Urinary bladder (tissue), 4 donors: ENCODE measurements around the gene ZFHX3. TPM values are rescaled to one million over a fixed set of nuclear protein-coding genes. Genes with fewer than 3 reads are reported as not detected.

Source experiments
- DNase-seq: peaks from one replicate; pipeline ENCODE4 v3.0.0-alpha.2; 2015; ENCODE audit errors: extremely low spot score
- H3K27ac ChIP-seq: one replicate; pipeline ENCODE4 v1.5.1; 2013; ENCODE audit warnings: low read depth, mild to moderate bottlenecking, moderate library complexity
- H3K36me3 ChIP-seq: one replicate; pipeline ENCODE4 v1.6.1; 2013; ENCODE audit warnings: mild to moderate bottlenecking, moderate library complexity; ENCODE audit not compliant: insufficient read depth
- H3K4me1 ChIP-seq: one replicate; pipeline ENCODE4 v1.6.1; 2013; ENCODE audit warnings: mild to moderate bottlenecking, moderate library complexity; ENCODE audit not compliant: insufficient read depth
- H3K4me3 ChIP-seq: one replicate; pipeline ENCODE4 v1.5.1; 2013; ENCODE audit warnings: low read depth, low read length
- WGBS: extraction: QIAGEN DNeasy Blood & Tissue Kit; methylation state at CpG from one replicate; pipeline ENCODE4 v1.1.7; 2013; 5-methylcytosine and 5-hydroxymethylcytosine counted together
- polyA plus RNA-seq: library from polyadenylated mRNA; stranded (reverse); fragments of 200-250 nt; gene quantifications from one replicate; pipeline ENCODE4 v1.2.3, GENCODE V29; 2013
- total RNA-seq: library from RNA; depleted of rRNA; stranded (reverse); fragments of >200 nt; gene quantifications from one replicate; pipeline ENCODE4 v1.2.3, GENCODE V29; 2014
- donor health status: healthy with polysubstance abuse.
- donor health status: healthy.

Gene ZFHX3
- total and polyA plus RNA-seq, 2 donors, result 11.8 to 19.4 TPM

DNA sequence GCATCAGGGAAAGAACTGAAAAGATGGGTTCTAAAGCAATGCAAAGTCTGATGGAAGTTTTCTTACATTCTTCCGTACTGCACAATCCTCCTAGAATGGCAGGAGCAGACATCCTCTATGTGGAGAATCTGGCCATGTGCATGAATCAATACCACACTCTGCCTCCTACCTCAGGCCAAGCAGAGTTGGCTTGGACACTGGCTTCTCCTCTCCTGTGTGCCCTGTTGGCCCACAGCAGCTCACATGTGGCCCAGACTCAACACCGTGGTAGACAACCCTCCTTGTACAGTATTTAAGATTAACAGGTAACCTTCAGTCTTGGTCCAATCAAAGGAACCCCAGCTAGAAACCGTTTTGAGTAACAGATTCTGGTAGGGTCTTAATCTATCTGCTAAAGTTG is 101.9 kb downstream of the ZFHX3 start:
- Histone ChIP-seq H3K36me3 (no peaks in the 10 kb centered on the region), H3K4me1 (peaks cover 2% of the 10 kb centered on the region), H3K4me3 (no peak overlapping the region), H3K27ac (no peak overlapping the region)
- no peak for DNase-seq
- WGBS, result 84% methylated on average over 3 of the region's 3 CpGs

DNA sequence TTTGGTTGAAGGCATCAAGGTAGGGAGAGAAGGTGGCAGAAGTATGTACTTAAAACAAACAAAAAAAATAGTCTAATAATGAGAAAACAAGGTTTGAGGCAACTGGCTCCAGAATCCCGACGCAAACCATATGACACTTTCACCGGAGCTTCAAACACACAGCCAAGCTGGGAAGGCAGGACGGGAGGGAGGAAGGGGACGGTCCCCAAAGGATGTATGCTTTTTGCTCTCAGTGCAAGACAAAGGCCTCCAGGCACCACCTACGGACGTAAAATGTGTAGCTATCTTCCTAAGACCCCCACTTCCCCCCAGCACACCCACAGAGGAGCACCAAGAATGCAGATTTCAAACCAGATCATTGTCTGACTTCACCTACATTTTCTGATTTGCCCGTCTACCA is 102.3 kb downstream of the ZFHX3 start:
- Histone ChIP-seq H3K27ac (no peak overlapping the region), H3K4me3 (no peak overlapping the region), H3K4me1 (peaks cover 2% of the 10 kb centered on the region), H3K36me3 (no peaks in the 10 kb centered on the region)
- 94% methylated on average over 8 of the region's 8 CpGs for WGBS
- no peak for DNase-seq

DNA sequence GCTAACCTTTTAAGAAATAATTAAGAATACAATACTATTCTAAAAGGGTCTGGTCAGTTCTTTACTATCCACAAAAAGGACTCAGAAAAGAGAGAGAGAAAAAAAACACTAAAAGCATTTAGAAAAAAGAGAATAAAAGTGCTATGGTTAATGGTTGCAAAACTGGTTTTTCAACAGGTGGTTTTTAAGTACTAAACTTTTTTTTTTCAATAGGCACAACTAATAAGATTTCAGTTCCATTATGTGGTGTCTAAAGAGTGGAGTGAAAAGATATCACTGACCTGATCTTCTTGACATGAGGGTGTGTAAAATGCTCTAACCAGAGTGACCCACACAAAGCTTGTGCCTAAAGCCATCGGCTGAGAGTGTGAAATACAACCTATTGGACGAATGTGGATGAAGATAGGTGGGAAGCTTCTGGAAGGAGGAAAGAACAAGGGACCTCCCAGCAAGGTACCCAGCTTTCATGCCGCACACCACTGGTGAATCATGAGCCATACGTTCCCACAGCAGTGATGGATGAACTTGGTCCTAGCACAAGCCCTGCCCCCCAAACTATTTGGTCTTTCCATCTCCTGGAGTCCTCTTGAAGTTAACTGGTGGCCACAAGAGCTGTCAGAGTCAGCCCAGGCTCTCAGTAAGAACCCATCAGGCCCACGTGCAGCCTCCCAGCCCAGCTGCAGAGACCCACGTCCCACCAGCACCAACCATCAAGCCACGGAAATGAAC is 103.0 kb downstream of the ZFHX3 start:
- no peaks in the 10 kb centered on the region for H3K36me3 ChIP-seq
- no peak overlapping the region for H3K4me3 ChIP-seq
- WGBS, result 82% methylated on average over 7 of the region's 7 CpGs
- H3K27ac ChIP-seq, result no peak overlapping the region
- H3K4me1 ChIP-seq, result peaks cover 2% of the 10 kb centered on the region
- no peak for DNase-seq

DNA sequence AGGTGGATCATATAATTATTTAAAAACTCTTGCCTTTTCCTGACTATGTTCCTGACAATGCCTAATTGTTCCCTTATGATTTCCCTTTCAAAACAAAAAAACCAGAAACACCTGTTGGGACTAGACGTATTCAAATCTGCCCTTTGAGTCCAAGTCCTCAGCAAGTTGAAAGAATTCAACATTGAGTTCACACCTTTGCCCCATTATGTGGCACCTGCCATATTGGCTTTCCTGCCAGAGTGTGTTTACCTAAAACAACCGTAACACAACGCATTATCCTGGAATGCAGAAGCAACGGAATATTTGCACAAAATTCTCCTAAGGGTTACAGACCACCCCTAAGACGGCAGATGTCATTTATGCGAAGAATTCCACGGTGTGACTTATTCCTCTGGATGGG is 105.9 kb downstream of the ZFHX3 start:
- WGBS, result 92% methylated on average over 7 of the region's 7 CpGs
- DNase-seq, result no peak
- no peak overlapping the region for H3K27ac ChIP-seq
- H3K4me3 ChIP-seq, result no peak overlapping the region
- peaks cover 2% of the 10 kb centered on the region for H3K4me1 ChIP-seq
- no peaks in the 10 kb centered on the region for H3K36me3 ChIP-seq

DNA sequence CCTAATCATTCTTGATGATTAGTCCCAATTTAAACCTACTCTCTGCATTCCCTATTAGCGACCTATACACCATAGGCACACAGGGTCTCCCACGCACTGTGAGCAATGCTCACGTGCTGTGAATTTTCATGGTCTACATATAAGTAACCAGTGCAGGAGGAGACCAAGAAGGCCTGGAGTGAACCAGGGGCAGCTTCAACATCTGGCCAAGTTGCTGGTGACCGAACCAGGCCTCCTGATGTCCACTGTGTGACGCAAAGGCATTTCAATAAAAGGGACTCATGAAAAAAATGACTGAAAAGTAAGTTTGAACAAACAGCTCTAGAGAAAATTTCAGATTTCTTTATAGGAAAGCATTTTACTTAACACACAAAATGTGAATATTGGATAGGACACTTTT is 107.0 kb downstream of the ZFHX3 start:
- no peaks in the 10 kb centered on the region for H3K36me3 ChIP-seq
- no peak overlapping the region for H3K27ac ChIP-seq
- no peak overlapping the region for H3K4me3 ChIP-seq
- no peak for DNase-seq
- peaks cover 2% of the 10 kb centered on the region for H3K4me1 ChIP-seq
- 96% methylated on average over 5 of the region's 5 CpGs for WGBS

DNA sequence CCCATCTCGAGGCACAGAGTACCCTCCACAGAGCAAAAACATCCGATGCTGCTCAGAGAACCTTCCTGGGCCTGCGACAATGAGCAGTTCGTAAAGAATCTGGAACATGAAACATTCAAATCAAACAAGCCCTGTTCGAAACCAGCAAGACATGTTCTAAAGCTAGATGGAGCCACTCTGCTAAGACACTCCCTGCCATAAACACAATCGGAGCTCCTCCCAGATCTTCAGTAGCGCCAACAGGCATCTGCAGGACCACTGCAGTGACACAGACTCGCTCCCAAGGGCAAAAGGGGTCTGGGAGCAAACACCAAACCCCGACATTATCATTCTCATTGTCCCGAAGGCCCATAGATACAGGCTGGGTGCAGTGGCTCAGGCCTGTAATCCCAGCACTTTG is 108.7 kb downstream of the ZFHX3 start:
- H3K27ac ChIP-seq, result peak overlapping the region; percentile 65
- no peaks in the 10 kb centered on the region for H3K4me1 ChIP-seq
- H3K36me3 ChIP-seq, result no peaks in the 10 kb centered on the region
- no peak overlapping the region for H3K4me3 ChIP-seq
- DNase-seq, result no peak
- WGBS, result 34% methylated on average over 10 of the region's 10 CpGs

DNA sequence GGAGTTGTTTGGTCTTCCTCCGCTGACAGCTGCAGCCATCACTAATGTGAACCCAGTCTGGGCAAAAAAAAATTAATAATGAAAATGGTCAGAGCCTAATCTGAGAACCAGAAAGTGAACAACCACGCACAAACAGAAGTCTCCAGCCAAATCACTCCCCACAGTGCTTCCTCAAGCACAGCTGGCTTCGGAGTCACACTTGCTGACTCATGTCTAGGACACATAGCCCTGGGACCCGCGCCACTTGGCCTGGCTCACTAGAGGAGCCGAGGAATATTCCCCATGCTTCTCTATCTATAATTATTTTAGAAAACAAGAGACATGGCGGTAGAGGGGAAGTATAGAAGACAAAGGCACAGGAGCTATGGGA is 109.1 kb downstream of the ZFHX3 start:
- no peak overlapping the region for H3K4me3 ChIP-seq
- 12% methylated on average over 7 of the region's 7 CpGs for WGBS

DNA sequence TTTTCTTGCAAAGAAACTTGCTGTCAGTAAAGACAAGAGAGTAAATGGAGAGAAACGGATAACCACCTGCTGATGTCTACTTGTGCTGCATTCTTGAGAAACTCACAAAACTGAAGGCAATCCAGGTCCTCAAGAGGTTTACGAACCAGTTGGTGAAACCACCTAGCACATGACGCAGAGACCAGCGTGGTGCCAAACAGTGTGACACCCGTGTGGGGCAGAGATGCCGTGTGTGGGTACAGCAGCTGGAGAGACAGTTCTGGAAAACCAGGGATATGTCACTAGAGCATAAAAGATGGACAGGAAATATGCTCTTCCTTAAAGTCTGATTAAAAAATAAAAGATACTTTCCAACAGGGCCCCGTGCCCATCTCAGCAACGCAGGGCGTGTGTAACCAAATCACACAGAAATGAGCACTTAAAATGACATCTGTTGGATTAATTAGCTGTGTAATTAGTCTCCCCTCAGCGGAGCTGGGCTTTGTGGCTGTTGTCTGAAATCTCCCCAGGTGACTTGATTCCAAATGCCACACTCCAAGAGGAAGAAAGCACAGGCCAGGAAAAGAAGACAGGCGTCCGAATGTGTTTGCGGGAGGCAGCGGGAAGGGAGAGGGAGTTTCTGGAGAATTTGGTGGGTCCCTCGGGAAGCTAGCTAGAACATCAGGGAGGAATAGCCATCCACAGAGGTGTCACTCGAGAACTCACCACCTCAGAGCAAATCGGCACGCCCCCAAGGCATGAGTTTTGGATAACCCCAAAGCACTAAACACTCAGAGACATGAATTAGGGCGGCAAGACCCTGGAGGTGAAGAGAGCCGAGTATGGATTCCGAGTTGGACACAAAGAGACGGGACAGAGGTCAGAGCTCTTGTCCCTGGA is 109.8 kb downstream of the ZFHX3 start:
- no peak for DNase-seq
- Histone ChIP-seq H3K4me1 (no peaks in the 10 kb centered on the region), H3K27ac (peak overlapping the region; percentile 31), H3K4me3 (no peak overlapping the region), H3K36me3 (no peaks in the 10 kb centered on the region)
- 77% methylated on average over 22 of the region's 22 CpGs for WGBS

More for the DNA sequence above, 109.1 kb downstream of the ZFHX3 start:
- DNase-seq, result no peak
- Histone ChIP-seq H3K36me3 (no peaks in the 10 kb centered on the region), H3K4me1 (no peaks in the 10 kb centered on the region), H3K27ac (peak overlapping the region; percentile 65)

DNA sequence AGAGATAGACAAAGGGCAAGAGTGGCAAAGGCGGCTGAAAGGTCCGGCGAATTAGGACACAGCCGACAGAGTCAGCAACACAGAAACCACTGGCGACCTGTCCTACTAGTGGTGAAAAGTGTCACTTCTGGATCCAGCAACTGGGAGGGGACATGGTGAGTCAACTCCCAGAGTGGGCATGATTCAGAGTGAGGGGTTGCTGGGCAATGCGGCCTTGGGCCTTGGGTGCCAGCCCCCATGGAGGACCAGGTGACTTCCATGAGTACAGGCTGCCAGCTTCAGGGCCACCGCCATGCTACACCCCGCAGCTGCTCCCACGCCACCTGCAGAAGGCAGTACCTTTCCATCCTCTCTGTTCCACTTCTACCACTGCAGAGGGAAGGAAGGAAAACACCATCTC is 110.6 kb downstream of the ZFHX3 start:
- H3K27ac ChIP-seq, result no peak overlapping the region
- no peak for DNase-seq
- no peaks in the 10 kb centered on the region for H3K36me3 ChIP-seq
- H3K4me3 ChIP-seq, result no peak overlapping the region
- WGBS, result 97% methylated on average over 9 of the region's 9 CpGs
- H3K4me1 ChIP-seq, result no peaks in the 10 kb centered on the region

DNA sequence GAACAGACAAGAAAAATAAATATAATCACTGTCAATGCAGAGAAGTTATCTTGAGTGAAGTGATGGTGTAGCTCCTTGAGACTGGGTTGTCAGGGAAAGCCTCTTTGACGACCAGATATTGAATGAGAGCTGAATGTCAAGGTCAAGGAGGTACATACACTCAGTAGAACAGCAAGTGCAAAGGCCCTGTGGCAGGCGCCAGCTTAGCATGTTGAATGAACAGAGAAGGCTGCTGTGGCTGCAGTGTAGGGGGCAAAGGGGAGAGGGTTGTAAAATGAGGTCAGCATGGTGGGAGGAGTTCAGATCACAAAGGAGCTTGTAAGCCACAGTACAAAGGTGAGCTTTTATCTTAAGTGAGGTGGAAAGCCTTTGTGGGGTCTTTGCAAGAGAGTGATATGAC is 111.5 kb downstream of the ZFHX3 start:
- Histone ChIP-seq H3K36me3 (no peaks in the 10 kb centered on the region), H3K4me3 (no peak overlapping the region), H3K4me1 (no peaks in the 10 kb centered on the region), H3K27ac (no peak overlapping the region)
- DNase-seq, result no peak
- 93% methylated on average over 2 of the region's 2 CpGs for WGBS

DNA sequence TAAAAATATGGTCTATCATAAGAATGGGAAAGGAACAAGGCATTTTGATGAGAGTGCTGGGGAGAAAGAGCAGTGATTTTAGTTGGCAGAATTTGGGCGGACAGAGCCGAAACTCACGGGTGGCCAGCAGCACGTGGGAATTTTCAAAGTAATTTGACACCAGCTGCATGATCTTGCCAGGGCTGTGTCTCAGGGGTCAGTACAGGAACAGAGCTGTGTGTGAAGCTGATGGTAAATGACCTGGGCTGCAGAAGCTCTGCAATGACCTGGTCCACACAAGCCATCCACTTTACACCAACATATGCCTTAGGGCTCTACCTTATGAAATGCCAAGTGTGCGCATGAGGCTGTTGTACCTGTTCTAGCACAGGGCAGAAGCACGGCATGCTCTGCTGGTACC is 112.0 kb downstream of the ZFHX3 start:
- 62% methylated on average over 6 of the region's 6 CpGs for WGBS
- Histone ChIP-seq H3K4me3 (no peak overlapping the region), H3K36me3 (no peaks in the 10 kb centered on the region), H3K27ac (no peak overlapping the region), H3K4me1 (no peaks in the 10 kb centered on the region)
- DNase-seq, result no peak

DNA sequence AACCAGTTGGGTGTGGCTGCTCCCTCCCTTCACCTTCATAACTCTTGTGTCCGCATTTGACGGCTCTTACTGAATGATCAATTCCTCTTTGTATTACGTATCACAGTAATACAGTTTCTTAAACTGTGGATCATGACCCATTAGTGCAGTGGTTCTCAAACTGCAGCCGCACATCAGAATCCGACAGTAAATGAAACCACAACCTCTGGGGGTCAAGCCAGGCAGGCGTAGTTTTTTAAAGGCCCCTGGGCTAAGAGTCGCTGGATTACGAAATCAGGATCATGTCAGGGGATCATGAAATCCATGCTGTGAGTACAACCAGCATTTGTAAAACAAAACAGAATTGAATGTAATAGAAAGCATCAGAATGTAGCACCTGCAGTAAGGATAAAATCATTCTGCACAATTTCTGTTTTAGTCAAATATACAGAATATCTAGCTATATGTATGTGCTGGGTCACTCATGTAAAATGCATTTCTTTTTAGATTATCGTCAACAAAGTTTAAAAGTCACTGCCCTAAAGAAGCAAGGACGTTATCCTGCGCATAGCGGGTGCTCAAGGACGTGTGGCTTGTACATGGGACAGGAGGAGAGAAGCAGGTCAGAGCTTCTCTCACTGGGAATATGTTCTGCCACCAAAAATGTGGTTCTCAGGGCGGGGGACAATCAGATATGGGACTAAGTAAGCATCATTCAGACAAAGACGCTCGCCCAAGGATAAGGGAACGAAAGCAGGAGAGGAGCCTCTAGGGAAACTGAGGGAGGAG is 113.1 kb downstream of the ZFHX3 start:
- DNase-seq, result no peak
- Histone ChIP-seq H3K4me1 (no peaks in the 10 kb centered on the region), H3K27ac (no peak overlapping the region)

DNA sequence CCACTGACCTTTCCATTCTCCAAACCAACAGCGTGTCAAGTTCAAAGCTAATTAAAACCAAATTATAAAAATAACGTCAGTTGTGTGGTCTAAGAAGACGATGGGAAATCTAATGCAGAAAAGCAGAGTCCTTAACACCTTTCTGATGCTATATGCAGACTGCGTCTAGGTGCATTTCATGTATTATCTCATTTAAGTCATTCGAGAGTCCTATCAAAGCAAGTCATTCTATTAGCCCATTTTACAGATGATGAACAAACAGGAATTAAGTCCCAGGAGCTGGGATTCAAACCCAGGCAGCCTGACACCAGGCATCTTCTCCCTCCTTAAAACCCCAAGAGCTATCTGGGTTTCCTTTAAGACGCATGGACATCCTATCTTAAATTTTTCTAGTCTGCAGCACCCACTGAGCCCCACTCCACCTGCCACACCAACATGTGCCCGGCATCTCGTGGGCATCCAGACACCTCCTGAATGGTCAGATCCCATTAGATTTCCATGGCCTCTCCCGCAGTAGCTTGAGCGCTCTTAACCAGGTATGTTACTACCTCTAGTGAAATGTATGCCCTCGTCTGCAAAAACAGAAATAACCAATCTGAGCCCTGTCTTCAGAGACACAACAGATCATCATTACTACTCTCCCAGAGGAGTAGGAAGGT is 115.1 kb downstream of the ZFHX3 start:
- WGBS, result 94% methylated on average over 11 of the region's 11 CpGs
- Histone ChIP-seq H3K36me3 (no peaks in the 10 kb centered on the region), H3K27ac (no peak overlapping the region), H3K4me3 (no peak overlapping the region), H3K4me1 (no peaks in the 10 kb centered on the region)
- no peak for DNase-seq

More for the DNA sequence above, 113.1 kb downstream of the ZFHX3 start:
- WGBS, result 83% methylated on average over 17 of the region's 17 CpGs
- Histone ChIP-seq H3K4me3 (no peak overlapping the region), H3K36me3 (no peaks in the 10 kb centered on the region)
